SK-N-SH (cell line): ENCODE measurements around the gene SINHCAF. TPM values are rescaled to one million over a fixed set of nuclear protein-coding genes. Genes with fewer than 3 reads are reported as not detected.

Experiments used
- CTCF ChIA-PET: fragments of 300-600, 350-600 bp; formaldehyde crosslinking; extraction: SDS; loops from one replicate; lab custom pipeline; 2021; lab: Yijun Ruan, JAX
- POLR2A ChIA-PET: fragments of 350-600 bp; sonication (Branson Sonifier 250); formaldehyde crosslinking; extraction: SDS; loops from one replicate; lab custom pipeline; 2020; ENCODE audit warnings: antibody characterized with exemption, inconsistent platforms; lab: Yijun Ruan, JAX
- DNase-seq: peaks from one replicate; pipeline ENCODE4 v3.0.0; 2012
- H2AFZ ChIP-seq: fragments of 200-600 bp; sonication (generic); 2 replicates; pipeline ENCODE4 v1.8.1; 2016; ENCODE audit warnings: antibody characterized with exemption, mild to moderate bottlenecking, low read depth
- H3F3A ChIP-seq: fragments of 200-600 bp; sonication (generic); replicated peaks from 2 replicates; pipeline ENCODE3; 2016; ENCODE audit warnings: antibody characterized with exemption, mild to moderate bottlenecking; ENCODE audit not compliant: insufficient read depth
- H3K27ac ChIP-seq, 2 experiments: fragments of 200-500 bp in 1 of 2; fragments of 200-600 bp in 1 of 2; sonication (Bioruptor generic) in 1 of 2; sonication (generic), shearing (Covaris generic) in 1 of 2; 2 replicates each; pipeline versions ENCODE4 v1.5.1 to v1.6.1; 2014 to 2016; ENCODE audit warnings: low read depth in 2 of 2, inconsistent platforms in 1 of 2, low read length in 1 of 2, mild to moderate bottlenecking in 1 of 2, mixed read lengths in 1 of 2
- H3K27me3 ChIP-seq: fragments of 200-600 bp; sonication (generic), shearing (Covaris generic); 2 replicates; pipeline ENCODE4 v1.6.1; 2016; ENCODE audit warnings: mixed run types; ENCODE audit not compliant: insufficient read depth
- H3K36me3 ChIP-seq, 2 experiments: fragments of 200-500 bp in 1 of 2; fragments of 200-600 bp in 1 of 2; sonication (Bioruptor generic) in 1 of 2; sonication (generic) in 1 of 2; replicated peaks in 1 of 2; 2 replicates each; pipeline versions ENCODE3 to v1.5.1; 2014 to 2016; ENCODE audit warnings: low read length in 1 of 2, mild to moderate bottlenecking in 1 of 2; ENCODE audit not compliant: insufficient read depth in 2 of 2, control insufficient read depth in 1 of 2
- H3K4me1 ChIP-seq, 2 experiments: fragments of 200-500 bp in 1 of 2; fragments of 200-600 bp in 1 of 2; sonication (Bioruptor generic) in 1 of 2; sonication (generic), shearing (Covaris generic) in 1 of 2; 2 replicates each; pipeline versions ENCODE4 v1.5.1 to v1.6.1; 2014 to 2016; ENCODE audit warnings: low read depth in 1 of 2, low read length in 1 of 2, mixed run types in 1 of 2; ENCODE audit not compliant: insufficient read depth in 2 of 2, control insufficient read depth in 1 of 2
- H3K4me2 ChIP-seq: fragments of 200-600 bp; sonication (generic), shearing (Covaris generic); 2 replicates; pipeline ENCODE4 v1.6.1; 2017; ENCODE audit warnings: mixed run types
- H3K4me3 ChIP-seq, 2 experiments: fragments of 200-500 bp in 1 of 2; fragments of 200-600 bp in 1 of 2; sonication (Bioruptor generic) in 1 of 2; sonication (generic), shearing (Covaris generic) in 1 of 2; 2 replicates each; pipeline versions ENCODE4 v1.5.1 to v1.8.1; 2014 to 2016; ENCODE audit warnings: low read depth in 2 of 2, inconsistent platforms in 1 of 2, low read length in 1 of 2, mild to moderate bottlenecking in 1 of 2, mixed read lengths in 1 of 2, moderate library complexity in 1 of 2
- H3K79me2 ChIP-seq: fragments of 200-600 bp; sonication (generic); 2 replicates; pipeline ENCODE4 v1.8.1; 2017; ENCODE audit warnings: mild to moderate bottlenecking; ENCODE audit not compliant: insufficient read depth
- H3K9ac ChIP-seq: fragments of 200-600 bp; sonication (generic); 2 replicates; pipeline ENCODE4 v1.6.1; 2017; ENCODE audit warnings: mixed run types
- H3K9me2 ChIP-seq: fragments of 200-600 bp; sonication (generic); 2 replicates; pipeline ENCODE4 v1.6.1; 2017; ENCODE audit warnings: mixed run types
- H3K9me3 ChIP-seq: fragments of 200-600 bp; sonication (generic); 2 replicates; pipeline ENCODE4 v1.6.1; 2017; ENCODE audit warnings: mixed run types, mild to moderate bottlenecking, moderate library complexity
- H4K20me1 ChIP-seq: fragments of 200-600 bp; sonication (generic); 2 replicates; pipeline ENCODE4 v1.6.1; 2017; ENCODE audit warnings: mild to moderate bottlenecking, mixed run types; ENCODE audit not compliant: insufficient read depth
- CHD2 ChIP-seq: fragments of 150-350 bp; IDR thresholded peaks from 2 replicates; pipeline ENCODE4 v1.6.1; 2018; ENCODE audit warnings: low read length; ENCODE audit not compliant: partially characterized antibody
- ELF1 ChIP-seq: IDR thresholded peaks from 2 replicates; pipeline ENCODE4 v1.4.0; 2012
- EP300 ChIP-seq, 2 experiments: IDR thresholded peaks; 2 replicates each; pipeline versions ENCODE4 v1.4.0 to v1.6.1; 2012; ENCODE audit warnings: borderline replicate concordance in 1 of 2, low read depth in 1 of 2, low read length in 1 of 2
- FOSL2 ChIP-seq: IDR thresholded peaks from 2 replicates; pipeline ENCODE4 v1.4.0; 2012; ENCODE audit warnings: low read depth, mild to moderate bottlenecking, moderate library complexity, borderline replicate concordance
- FOXM1 ChIP-seq: IDR thresholded peaks from 2 replicates; pipeline ENCODE4 v1.4.0; 2012; ENCODE audit warnings: low read depth, mild to moderate bottlenecking
- GABPA ChIP-seq: IDR thresholded peaks from 2 replicates; pipeline ENCODE4 v1.4.0; 2012; ENCODE audit warnings: low read depth, mild to moderate bottlenecking
- GATA2 ChIP-seq: sonication (generic); formaldehyde crosslinking; IDR thresholded peaks from 2 replicates; pipeline ENCODE4 v1.5.0; 2020; ENCODE audit warnings: mild to moderate bottlenecking, missing genetic modification reagents
- JUND ChIP-seq: IDR thresholded peaks from 2 replicates; pipeline ENCODE4 v1.4.0; 2012
- MEF2A ChIP-seq: IDR thresholded peaks from 2 replicates; pipeline ENCODE4 v1.4.0; 2012; ENCODE audit warnings: low read depth, borderline replicate concordance
- MXI1 ChIP-seq: IDR thresholded peaks from 2 replicates; pipeline ENCODE4 v1.6.1; 2012; ENCODE audit warnings: mild to moderate bottlenecking, low read depth, low read length, improper control_type of control experiment
- NFIC ChIP-seq: IDR thresholded peaks from 2 replicates; pipeline ENCODE4 v1.4.0; 2012; ENCODE audit warnings: borderline replicate concordance
- NRF1 ChIP-seq: IDR thresholded peaks from 2 replicates; pipeline ENCODE4 v1.6.1; 2012; ENCODE audit warnings: low read depth, mild to moderate bottlenecking, low read length
- POLR2AphosphoS5 ChIP-seq: IDR thresholded peaks from 2 replicates; pipeline ENCODE4 v1.6.1; 2012; ENCODE audit warnings: low read depth, low read length
- RCOR1 ChIP-seq: fragments of 150-350 bp; IDR thresholded peaks from 2 replicates; pipeline ENCODE4 v1.6.1; 2017; ENCODE audit warnings: antibody characterized with exemption, low read length
- RFX5 ChIP-seq: IDR thresholded peaks from 2 replicates; pipeline ENCODE4 v1.6.1; 2012; ENCODE audit warnings: mild to moderate bottlenecking, improper control_type of control experiment, low read length
- TAF1 ChIP-seq: IDR thresholded peaks from 2 replicates; pipeline ENCODE4 v1.6.1; 2012; ENCODE audit warnings: low read depth, mild to moderate bottlenecking, low read length, moderate library complexity, borderline replicate concordance
- WGBS: methylation state at CpG from one replicate; pipeline ENCODE4 v1.1.6; 2017; ENCODE audit warnings: low lambda C conversion rate; 5-methylcytosine and 5-hydroxymethylcytosine counted together
- polyA plus RNA-seq, 3 experiments: library from polyadenylated mRNA; depleted of rRNA; stranded (reverse); fragments of >200 nt; gene quantifications; 2 replicates each; pipeline ENCODE4 v1.2.3, GENCODE V29; 2012
- TF ChIP-seq, protein P1 (sequence below): IDR thresholded peaks from 2 replicates; pipeline ENCODE4; 2012
- TF ChIP-seq, protein P2 (sequence below): IDR thresholded peaks from 2 replicates; pipeline ENCODE4 v1.4.0; 2012; ENCODE audit warnings: low read depth, borderline replicate concordance
- TF ChIP-seq, protein P3 (sequence below): IDR thresholded peaks from 2 replicates; pipeline ENCODE4 v1.4.0; 2012; ENCODE audit warnings: low read depth
- TF ChIP-seq, protein P4 (sequence below): fragments of 150-350 bp; IDR thresholded peaks from 2 replicates; pipeline ENCODE4 v1.6.1; 2017; ENCODE audit warnings: antibody characterized with exemption, low read length, low read depth, borderline replicate concordance

The SINHCAF gene
- polyA plus RNA-seq, 1 of the 3 experiments (the other 2 are of a cell fraction): 22.2 TPM

DNA sequence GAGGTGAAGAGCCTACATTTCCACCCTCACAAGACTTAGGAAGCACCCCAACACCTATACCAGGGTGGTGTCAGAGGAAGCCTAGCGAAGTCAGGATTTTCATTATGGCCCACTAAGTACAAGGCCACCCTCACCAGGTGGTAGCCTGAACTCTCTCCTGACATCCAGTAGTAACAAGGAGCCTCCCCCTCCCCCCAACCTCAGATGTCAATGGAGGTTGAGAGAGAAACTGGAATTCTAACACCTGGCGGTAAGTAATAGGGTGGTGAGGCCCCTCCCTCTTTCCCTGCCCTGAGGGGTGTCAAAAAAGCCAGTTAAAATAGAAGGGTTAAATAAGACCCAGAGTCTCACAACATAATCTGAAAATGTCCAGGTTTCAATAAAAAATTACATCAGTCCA, 37.6 kb downstream of the SINHCAF start:
- WGBS: 90% methylated on average over 1 of the region's 2 CpGs

DNA sequence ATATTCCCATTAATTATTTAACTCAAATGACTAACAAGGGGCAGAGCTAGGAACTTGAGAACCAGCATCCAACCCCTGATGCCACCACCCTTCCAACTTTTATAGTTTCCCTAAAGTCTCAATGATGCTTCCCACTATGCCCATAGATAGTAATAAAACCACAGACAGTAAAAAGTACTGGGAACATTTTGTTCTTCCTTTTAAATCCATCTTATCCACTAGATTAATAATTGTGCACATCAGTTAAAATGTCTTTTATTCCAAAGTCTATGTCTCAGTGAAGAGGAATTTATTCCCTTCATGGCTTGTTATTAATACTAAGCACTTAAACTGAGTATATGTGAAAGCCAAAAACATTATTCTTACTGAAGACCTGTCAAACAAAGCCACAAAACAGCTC, 45.8 kb downstream of the SINHCAF start:
- DNase-seq: no peak
- Histone ChIP-seq H3K27me3 (no peaks in the 10 kb centered on the region), H3K9me3 (no peaks in the 10 kb centered on the region), H3K9ac (no peak overlapping the region), H3K36me3 (peaks cover 35 to 36% of the 10 kb centered on the region in 2 experiments), H2AFZ (no peak overlapping the region), H3K27ac (no peak overlapping the region), H3K4me3 (no peak overlapping the region), H4K20me1 (no peaks in the 10 kb centered on the region), H3K79me2 (no peaks in the 10 kb centered on the region), H3F3A (peaks cover 3% of the 10 kb centered on the region), H3K9me2 (no peaks in the 10 kb centered on the region), H3K4me2 (no peak overlapping the region), H3K4me1 (no peaks in the 10 kb centered on the region)
- CTCF ChIA-PET: interaction anchor here (1.4 to 1.7 kb wide), 2 partner anchors 8 to 9 kb away, joined by 5 to 6 read pairs; no protein-coding TSS in a partner anchor
- TF ChIP-seq CHD2 (no peak), MXI1 (no peak), RFX5 (no peak), NRF1 (no peak), FOXM1 (no peak), MEF2A (no peak), RCOR1 (no peak), GABPA (no peak), EP300 (IDR thresholded peaks at IDR 0.05; ENCODE audit: borderline replicate concordance in 1 of 2, low read depth in 1 of 2, low read length in 1 of 2) (no peak), NFIC (no peak), POLR2AphosphoS5 (no peak), ELF1 (no peak), FOSL2 (no peak), JUND (no peak), TAF1 (no peak)
- TF ChIP-seq, protein P1, sequence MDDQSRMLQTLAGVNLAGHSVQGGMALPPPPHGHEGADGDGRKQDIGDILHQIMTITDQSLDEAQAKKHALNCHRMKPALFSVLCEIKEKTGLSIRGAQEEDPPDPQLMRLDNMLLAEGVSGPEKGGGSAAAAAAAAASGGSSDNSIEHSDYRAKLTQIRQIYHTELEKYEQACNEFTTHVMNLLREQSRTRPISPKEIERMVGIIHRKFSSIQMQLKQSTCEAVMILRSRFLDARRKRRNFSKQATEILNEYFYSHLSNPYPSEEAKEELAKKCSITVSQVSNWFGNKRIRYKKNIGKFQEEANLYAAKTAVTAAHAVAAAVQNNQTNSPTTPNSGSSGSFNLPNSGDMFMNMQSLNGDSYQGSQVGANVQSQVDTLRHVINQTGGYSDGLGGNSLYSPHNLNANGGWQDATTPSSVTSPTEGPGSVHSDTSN: no peak
- TF ChIP-seq, protein P2, sequence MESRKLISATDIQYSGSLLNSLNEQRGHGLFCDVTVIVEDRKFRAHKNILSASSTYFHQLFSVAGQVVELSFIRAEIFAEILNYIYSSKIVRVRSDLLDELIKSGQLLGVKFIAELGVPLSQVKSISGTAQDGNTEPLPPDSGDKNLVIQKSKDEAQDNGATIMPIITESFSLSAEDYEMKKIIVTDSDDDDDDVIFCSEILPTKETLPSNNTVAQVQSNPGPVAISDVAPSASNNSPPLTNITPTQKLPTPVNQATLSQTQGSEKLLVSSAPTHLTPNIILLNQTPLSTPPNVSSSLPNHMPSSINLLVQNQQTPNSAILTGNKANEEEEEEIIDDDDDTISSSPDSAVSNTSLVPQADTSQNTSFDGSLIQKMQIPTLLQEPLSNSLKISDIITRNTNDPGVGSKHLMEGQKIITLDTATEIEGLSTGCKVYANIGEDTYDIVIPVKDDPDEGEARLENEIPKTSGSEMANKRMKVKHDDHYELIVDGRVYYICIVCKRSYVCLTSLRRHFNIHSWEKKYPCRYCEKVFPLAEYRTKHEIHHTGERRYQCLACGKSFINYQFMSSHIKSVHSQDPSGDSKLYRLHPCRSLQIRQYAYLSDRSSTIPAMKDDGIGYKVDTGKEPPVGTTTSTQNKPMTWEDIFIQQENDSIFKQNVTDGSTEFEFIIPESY: no peak
- TF ChIP-seq, protein P3, sequence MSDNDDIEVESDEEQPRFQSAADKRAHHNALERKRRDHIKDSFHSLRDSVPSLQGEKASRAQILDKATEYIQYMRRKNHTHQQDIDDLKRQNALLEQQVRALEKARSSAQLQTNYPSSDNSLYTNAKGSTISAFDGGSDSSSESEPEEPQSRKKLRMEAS: no peak
- TF ChIP-seq, protein P4, sequence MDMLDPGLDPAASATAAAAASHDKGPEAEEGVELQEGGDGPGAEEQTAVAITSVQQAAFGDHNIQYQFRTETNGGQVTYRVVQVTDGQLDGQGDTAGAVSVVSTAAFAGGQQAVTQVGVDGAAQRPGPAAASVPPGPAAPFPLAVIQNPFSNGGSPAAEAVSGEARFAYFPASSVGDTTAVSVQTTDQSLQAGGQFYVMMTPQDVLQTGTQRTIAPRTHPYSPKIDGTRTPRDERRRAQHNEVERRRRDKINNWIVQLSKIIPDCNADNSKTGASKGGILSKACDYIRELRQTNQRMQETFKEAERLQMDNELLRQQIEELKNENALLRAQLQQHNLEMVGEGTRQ: no peak
- POLR2A ChIA-PET: no interaction called here

More for the DNA sequence above, 37.6 kb downstream of the SINHCAF start:
- Histone ChIP-seq H3K27ac (no peak overlapping the region), H4K20me1 (no peaks in the 10 kb centered on the region), H3K36me3 (peaks cover 56 to 64% of the 10 kb centered on the region in 2 experiments), H3K9ac (no peak overlapping the region), H3K27me3 (no peaks in the 10 kb centered on the region), H3K4me2 (no peak overlapping the region), H3K9me2 (no peaks in the 10 kb centered on the region), H3K4me3 (no peak overlapping the region), H3K9me3 (no peaks in the 10 kb centered on the region), H2AFZ (no peak overlapping the region), H3K4me1 (no peaks in the 10 kb centered on the region; a peak in 1 of 4 replicates), H3F3A (no peaks in the 10 kb centered on the region), H3K79me2 (peaks cover 30% of the 10 kb centered on the region; the same call in 1 of the 2 replicates)
- DNase-seq: no peak
- TF ChIP-seq MEF2A (no peak), POLR2AphosphoS5 (no peak), GATA2 (no peak), FOSL2 (no peak)
- TF ChIP-seq, protein P2: no peak
- ChIA-PET CTCF (interaction anchor here (0.9 kb wide), 1 partner anchor 17 kb away, joined by 3 read pairs; no protein-coding TSS in a partner anchor), POLR2A (no interaction called here)
